SK-N-MC (cell line): ENCODE results near the gene NUBP2.

Source experiments
- DNase-seq: peaks from one replicate; pipeline ENCODE4 v3.0.0-alpha.2; 2011; ENCODE audit warnings: low read depth, low spot score
- H3K27ac ChIP-seq: fragments of 200-600 bp; sonication (generic); 2 replicates; pipeline ENCODE4 v1.5.1; 2016; ENCODE audit warnings: mixed run types
- H3K36me3 ChIP-seq: fragments of 200-600 bp; sonication (generic); 2 replicates; pipeline ENCODE4 v1.6.1; 2017; ENCODE audit warnings: antibody characterized with exemption, low read length, mixed read lengths; ENCODE audit not compliant: insufficient read depth
- H3K4me3 ChIP-seq: fragments of 200-600 bp; sonication (generic); 2 replicates; pipeline ENCODE4 v1.5.1; 2016
- H3K9ac ChIP-seq: fragments of 200-600 bp; sonication (generic); 2 replicates; pipeline ENCODE4 v1.8.0; 2017; ENCODE audit warnings: mixed run types, mixed read lengths; ENCODE audit not compliant: insufficient read length
- H3K9me3 ChIP-seq: fragments of 200-600 bp; sonication (generic); 2 replicates; pipeline ENCODE4 v1.6.1; 2017; ENCODE audit warnings: low read depth, mild to moderate bottlenecking, antibody characterized with exemption, low read length, moderate library complexity, mixed read lengths
- EZH2 ChIP-seq: fragments of 200-600 bp; sonication (generic); IDR thresholded peaks from one replicate; pipeline ENCODE4 v1.6.1; 2017; ENCODE audit warnings: antibody characterized with exemption
- FOXP2 ChIP-seq: optimal IDR thresholded peaks from 2 replicates; pipeline ENCODE3; 2011; ENCODE audit warnings: mild to moderate bottlenecking, moderate library complexity; ENCODE audit not compliant: insufficient read depth; ENCODE audit errors: extremely low read length, control extremely low read depth
- POLR2AphosphoS5 ChIP-seq: IDR thresholded peaks from 2 replicates; pipeline ENCODE4 v1.6.1; 2012; ENCODE audit warnings: mild to moderate bottlenecking, low read depth, low read length, borderline replicate concordance

NUBP2 gene

DNA sequence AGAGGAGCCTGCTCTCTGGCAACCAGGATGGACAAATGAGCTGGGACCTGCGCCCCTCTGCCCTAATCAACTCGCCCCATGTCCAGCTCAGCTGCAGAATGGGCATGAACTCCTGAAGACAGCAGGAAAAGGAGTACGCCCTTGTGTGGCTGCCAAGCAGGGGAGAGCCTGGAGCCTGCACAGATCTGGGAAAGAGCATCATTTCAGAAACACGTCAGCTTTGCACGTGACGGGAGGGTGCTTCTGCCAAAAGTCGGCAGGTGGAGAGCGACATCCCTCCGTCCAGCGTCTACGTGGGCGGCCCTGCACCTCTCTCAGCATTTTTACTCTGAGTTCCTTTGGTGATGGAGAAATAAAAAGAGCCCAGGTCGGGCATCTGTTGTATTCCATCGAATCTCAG, 29.9 kb upstream of the NUBP2 start:
- H3K9ac ChIP-seq = no peak overlapping the region
- no peak overlapping the region for H3K27ac ChIP-seq
- DNase-seq = no peak
- no peak for TF ChIP-seq FOXP2
- TF ChIP-seq POLR2AphosphoS5 = no peak
- no peak for TF ChIP-seq EZH2
- H3K9me3 ChIP-seq = no peaks in the 10 kb centered on the region
- H3K4me3 ChIP-seq = no peak overlapping the region
- H3K36me3 ChIP-seq = no peaks in the 10 kb centered on the region; the same call in 1 of the 2 replicates

DNA sequence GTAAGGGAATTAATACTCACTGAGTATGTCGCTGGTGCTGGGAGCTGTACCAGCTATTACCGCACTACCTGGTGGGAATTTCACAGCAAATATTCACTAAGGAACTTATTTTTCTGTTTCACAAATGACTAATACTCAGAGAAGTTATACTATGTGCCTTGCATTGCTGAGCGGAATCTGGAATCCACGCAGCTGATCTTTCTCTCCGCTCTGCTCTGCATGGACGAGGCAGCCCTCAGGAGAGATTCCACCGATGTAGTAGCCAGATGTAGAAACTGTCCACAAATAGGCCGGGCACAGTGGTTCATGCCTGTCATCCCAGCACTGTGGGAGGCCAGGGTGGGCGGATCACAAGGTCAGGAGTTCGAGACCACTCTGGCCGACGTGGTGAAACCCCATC, 28.6 kb upstream of the NUBP2 start:
- TF ChIP-seq EZH2 = no peak
- no peak for TF ChIP-seq FOXP2
- TF ChIP-seq POLR2AphosphoS5 = no peak
- Histone ChIP-seq H3K9ac (no peak overlapping the region), H3K4me3 (no peak overlapping the region), H3K36me3 (no peaks in the 10 kb centered on the region; the same call in 1 of the 2 replicates), H3K9me3 (no peaks in the 10 kb centered on the region), H3K27ac (no peak overlapping the region)
- no peak for DNase-seq

DNA sequence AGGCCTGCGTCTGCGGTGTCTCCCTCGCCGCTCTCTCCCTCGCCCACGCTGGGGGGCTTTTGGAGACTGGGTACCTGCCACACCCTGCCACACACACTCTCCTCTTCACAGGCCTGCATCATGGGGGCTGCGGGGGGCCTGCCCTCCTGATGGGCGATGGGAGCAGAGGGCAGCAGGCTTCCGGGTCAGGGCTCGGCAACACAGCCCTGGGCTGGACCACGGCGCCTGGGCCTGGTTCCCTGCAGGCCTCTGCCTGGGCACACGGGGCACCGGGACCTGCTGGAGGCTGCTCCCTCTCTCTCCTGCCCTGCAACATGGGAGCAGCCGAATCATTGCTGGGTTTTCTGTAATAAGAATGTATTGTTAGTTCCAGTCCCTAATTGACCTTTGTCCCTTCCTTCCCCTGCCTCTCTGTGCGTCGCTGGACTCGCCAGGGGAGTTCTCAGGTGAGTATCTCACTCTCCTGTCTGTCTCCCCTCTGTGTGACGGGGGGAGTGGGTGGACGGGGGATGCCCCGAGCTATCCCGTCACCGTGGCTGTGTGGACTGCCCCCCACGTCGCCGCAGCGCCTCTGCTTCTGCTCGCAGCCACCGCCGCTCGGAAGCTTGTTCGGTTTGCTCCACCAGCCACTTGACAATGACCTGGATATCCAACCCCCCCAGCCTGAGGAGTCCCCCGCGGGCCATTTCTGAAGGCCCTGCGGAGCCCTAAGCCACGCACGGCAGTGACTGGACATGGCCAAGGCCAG, 24.9 kb upstream of the NUBP2 start:
- TF ChIP-seq POLR2AphosphoS5 = no peak

DNA sequence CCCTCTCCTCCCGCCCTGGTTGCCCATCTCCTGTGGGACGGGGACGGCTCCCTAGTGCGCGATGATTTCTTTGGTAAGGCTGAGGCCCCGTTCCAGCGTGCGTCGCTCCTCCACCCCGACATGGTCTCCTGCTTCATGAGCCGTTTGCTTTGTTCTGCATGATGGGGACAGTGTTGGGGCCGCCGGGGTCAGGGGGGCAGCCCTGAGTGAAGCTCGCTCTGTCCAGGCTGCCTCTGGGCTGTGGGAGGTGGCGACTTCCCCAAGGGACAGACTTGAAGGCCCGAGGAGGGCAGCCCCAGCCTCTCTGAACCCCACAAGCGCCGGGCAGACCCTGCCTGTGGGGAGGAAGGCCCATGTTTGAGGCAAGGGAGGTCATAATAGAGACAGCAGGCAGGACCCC, 23.8 kb upstream of the NUBP2 start:
- Histone ChIP-seq H3K9me3 (no peaks in the 10 kb centered on the region), H3K27ac (no peak overlapping the region), H3K4me3 (no peak overlapping the region), H3K9ac (no peak overlapping the region), H3K36me3 (no peaks in the 10 kb centered on the region)
- DNase-seq = no peak
- TF ChIP-seq FOXP2 (no peak), EZH2 (no peak), POLR2AphosphoS5 (no peak)

More for the DNA sequence above, 24.9 kb upstream of the NUBP2 start:
- H3K36me3 ChIP-seq = no peaks in the 10 kb centered on the region
- H3K27ac ChIP-seq = no peak overlapping the region
- no peak for DNase-seq
- H3K9me3 ChIP-seq = no peaks in the 10 kb centered on the region
- no peak overlapping the region for H3K9ac ChIP-seq
- no peak overlapping the region for H3K4me3 ChIP-seq

DNA sequence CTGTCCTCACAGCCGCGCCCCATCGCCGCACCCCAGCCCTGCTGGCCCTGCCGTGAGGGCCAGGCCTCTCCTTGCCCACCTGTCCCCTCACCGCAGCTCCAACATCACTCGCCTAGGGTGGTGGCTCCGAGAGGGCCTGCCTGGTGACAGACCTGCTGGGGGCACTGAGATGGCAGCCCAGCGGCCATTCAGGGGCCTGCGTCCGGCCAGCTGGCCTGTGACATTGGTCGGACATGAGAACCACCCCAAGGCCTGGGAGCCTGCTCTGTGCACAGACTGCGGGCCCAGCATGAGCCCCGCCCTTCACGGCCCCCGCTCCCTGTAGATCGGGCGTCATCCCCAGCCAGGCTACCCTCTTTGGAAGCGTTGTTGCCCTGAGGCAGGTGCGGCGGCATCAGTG, 23.2 kb upstream of the NUBP2 start:
- H3K36me3 ChIP-seq = no peaks in the 10 kb centered on the region

DNA sequence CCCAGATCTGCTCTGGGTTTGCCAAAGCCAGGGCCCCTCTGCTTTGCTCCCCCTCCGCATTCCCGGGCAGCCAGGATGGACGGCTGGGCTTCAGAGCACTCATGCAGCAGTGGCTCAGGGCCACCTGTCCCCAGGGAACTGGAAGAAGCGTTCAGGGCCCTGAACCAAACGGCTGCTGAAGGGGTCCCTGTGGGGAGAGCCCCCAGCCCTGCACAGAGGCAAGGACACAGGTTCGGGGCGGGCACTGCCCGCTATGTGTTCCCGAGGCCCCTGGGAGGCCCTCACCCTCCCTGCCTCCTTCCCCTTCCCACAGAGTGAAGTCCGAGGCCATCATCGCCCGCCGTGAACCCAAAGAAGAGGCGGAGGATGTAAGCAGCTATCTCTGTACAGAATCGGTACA, 21.8 kb upstream of the NUBP2 start:
- H3K4me3 ChIP-seq = no peak overlapping the region
- no peak for DNase-seq
- no peak overlapping the region for H3K9ac ChIP-seq
- no peaks in the 10 kb centered on the region for H3K36me3 ChIP-seq
- no peaks in the 10 kb centered on the region for H3K9me3 ChIP-seq
- no peak overlapping the region for H3K27ac ChIP-seq
- no peak for TF ChIP-seq FOXP2
- no peak for TF ChIP-seq POLR2AphosphoS5
- TF ChIP-seq EZH2 = no peak

More for the DNA sequence above, 23.2 kb upstream of the NUBP2 start:
- TF ChIP-seq FOXP2 (no peak), POLR2AphosphoS5 (no peak), EZH2 (no peak)
- Histone ChIP-seq H3K9me3 (no peaks in the 10 kb centered on the region), H3K9ac (no peak overlapping the region), H3K27ac (no peak overlapping the region), H3K4me3 (no peak overlapping the region)
- no peak for DNase-seq

DNA sequence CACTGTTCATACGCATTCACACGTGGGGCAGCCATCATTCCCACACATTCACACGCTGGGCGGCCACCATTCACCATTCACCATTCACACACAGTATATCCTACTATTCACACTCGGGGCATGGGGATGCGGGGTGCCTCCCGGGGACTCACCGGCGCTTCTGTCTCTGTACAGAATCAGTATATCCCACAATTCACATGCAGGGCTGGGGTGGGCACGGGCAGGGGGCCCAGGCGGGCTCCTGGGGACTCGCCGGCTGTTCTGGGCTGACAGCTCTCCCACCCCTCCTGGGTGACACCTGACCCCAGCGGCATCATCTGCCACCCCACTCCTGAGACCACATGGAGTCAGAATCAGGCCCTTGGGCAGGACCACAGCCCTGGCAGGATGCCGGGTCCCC, 21.0 kb upstream of the NUBP2 start:
- H3K9ac ChIP-seq = no peak overlapping the region
- H3K36me3 ChIP-seq = no peaks in the 10 kb centered on the region
- no peaks in the 10 kb centered on the region for H3K9me3 ChIP-seq
- DNase-seq = no peak
- no peak overlapping the region for H3K27ac ChIP-seq
- TF ChIP-seq POLR2AphosphoS5 (no peak), FOXP2 (no peak), EZH2 (no peak)
- H3K4me3 ChIP-seq = no peak overlapping the region

DNA sequence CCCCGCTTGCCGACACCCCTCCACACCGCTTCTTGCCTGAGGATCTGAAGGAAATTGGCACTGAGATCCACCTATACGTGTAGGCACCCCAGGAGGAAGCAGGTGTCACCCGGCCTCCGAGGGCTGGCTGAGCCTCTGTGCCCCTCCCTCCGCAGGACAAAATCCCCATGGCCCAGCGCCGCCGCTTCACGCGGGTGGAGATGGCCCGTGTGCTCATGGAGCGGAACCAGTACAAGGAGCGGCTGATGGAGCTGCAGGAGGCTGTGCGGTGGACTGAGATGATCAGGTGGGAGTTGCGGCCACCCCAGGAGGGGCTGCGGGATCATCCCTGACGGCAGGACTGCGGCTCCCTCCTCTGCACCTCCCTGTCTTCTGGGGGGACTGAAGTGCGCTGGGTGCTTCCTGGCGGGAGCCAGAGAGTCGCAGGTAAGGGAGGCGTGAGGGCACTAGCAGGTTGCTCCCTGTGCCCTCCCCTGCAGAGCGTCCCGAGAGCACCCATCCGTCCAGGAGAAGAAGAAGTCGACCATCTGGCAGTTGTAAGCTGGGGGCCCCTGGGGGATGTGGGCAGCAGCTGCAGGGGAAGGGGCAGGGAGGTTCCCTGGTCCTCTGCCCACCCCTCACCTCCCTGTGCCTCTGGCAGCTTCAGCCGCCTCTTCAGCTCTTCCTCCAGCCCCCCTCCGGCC, 20.4 kb upstream of the NUBP2 start:
- Histone ChIP-seq H3K4me3 (no peak overlapping the region), H3K9ac (no peak overlapping the region), H3K27ac (no peak overlapping the region), H3K36me3 (no peaks in the 10 kb centered on the region; the same call in 1 of the 2 replicates), H3K9me3 (no peaks in the 10 kb centered on the region)
- DNase-seq = no peak
- no peak for TF ChIP-seq FOXP2
- TF ChIP-seq EZH2 = no peak
- TF ChIP-seq POLR2AphosphoS5 = no peak
